Measurements from ENCODE around the gene HES6. TPM values are rescaled to one million over a fixed set of nuclear protein-coding genes. Genes with fewer than 3 reads are reported as not detected.

Gene HES6
- total and polyA plus RNA-seq, 2 experiments from 2014 or later, result 17.8 to 23.0 TPM

DNA sequence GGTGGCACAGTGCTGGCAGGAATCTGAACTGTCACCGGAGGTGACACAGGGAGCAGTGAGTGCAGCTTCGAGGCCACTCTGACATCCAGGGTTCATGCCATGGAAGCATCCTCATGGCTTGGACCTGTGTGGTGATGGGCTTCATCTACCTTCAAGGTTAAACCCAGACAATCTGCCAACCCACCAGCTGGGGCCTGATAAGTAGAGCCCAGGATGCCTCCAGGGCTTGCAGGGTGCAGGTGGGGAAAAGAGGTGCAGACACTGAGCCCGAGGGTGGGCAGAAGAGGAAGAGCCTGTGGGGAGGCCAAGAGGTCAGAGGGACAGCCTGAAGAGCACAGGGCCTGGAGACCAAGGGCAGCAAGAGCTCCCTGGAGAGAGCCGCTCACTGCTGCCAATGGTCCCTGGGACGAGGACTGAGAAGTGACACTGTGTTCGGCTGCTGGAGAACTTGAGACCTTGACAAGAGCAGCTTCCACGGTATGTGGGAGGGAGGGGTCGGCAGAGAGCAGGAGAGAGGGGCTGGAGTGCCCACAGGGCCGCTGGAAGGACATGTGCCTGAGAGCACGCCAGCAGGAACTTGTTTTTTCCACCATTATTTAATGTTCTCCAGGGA is 8.1 kb upstream of the HES6 start:
- Histone ChIP-seq H3K9me3 (ENCODE audit: low read depth) (no peaks in the 10 kb centered on the region), H3K9me2 (replicated peaks; ENCODE audit: insufficient read depth) (no peaks in the 10 kb centered on the region), H3K79me2 (no peaks in the 10 kb centered on the region), H3K27me3 (no peaks in the 10 kb centered on the region), H3K4me2 (no peak overlapping the region), H4K20me1 (ENCODE audit: insufficient read depth, poor library complexity, severe bottlenecking) (no peaks in the 10 kb centered on the region), H3K4me3 (no peak overlapping the region), H3K36me3 (replicated peaks; ENCODE audit: insufficient read depth, low read depth) (no peaks in the 10 kb centered on the region), H3K4me1 (ENCODE audit: insufficient read depth) (peaks cover 5% of the 10 kb centered on the region), H2AFZ (no peak overlapping the region), H3K27ac (no peak overlapping the region)
- no peak for DNase-seq (ENCODE audit: low spot score)
- 94% methylated on average over 10 of the region's 10 CpGs for WGBS (ENCODE audit: low lambda C conversion rate, missing lambda C conversion rate)
- TF ChIP-seq EZH2 (IDR thresholded peaks at IDR 0.05; ENCODE audit: borderline replicate concordance) (no peak), EZH2phosphoT487 (IDR thresholded peaks at IDR 0.05; ENCODE audit: low read depth, severe bottlenecking, unreplicated experiment) (no peak)
- TF ChIP-seq, protein P1, sequence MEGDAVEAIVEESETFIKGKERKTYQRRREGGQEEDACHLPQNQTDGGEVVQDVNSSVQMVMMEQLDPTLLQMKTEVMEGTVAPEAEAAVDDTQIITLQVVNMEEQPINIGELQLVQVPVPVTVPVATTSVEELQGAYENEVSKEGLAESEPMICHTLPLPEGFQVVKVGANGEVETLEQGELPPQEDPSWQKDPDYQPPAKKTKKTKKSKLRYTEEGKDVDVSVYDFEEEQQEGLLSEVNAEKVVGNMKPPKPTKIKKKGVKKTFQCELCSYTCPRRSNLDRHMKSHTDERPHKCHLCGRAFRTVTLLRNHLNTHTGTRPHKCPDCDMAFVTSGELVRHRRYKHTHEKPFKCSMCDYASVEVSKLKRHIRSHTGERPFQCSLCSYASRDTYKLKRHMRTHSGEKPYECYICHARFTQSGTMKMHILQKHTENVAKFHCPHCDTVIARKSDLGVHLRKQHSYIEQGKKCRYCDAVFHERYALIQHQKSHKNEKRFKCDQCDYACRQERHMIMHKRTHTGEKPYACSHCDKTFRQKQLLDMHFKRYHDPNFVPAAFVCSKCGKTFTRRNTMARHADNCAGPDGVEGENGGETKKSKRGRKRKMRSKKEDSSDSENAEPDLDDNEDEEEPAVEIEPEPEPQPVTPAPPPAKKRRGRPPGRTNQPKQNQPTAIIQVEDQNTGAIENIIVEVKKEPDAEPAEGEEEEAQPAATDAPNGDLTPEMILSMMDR (IDR thresholded peaks at IDR 0.05; ENCODE audit: poor library complexity), result no peak

- Histone ChIP-seq H3K4me2 (no peak overlapping the region), H3K9me3 (ENCODE audit: low read depth) (no peaks in the 10 kb centered on the region), H2AFZ (no peak overlapping the region), H3K4me3 (no peak overlapping the region), H3K27me3 (no peaks in the 10 kb centered on the region), H3K27ac (no peak overlapping the region), H3K36me3 (replicated peaks; ENCODE audit: insufficient read depth, low read depth) (no peaks in the 10 kb centered on the region), H3K4me1 (ENCODE audit: insufficient read depth) (peaks cover 13% of the 10 kb centered on the region), H3K9me2 (replicated peaks; ENCODE audit: insufficient read depth) (no peaks in the 10 kb centered on the region), H3K79me2 (no peaks in the 10 kb centered on the region), H4K20me1 (ENCODE audit: insufficient read depth, poor library complexity, severe bottlenecking) (no peaks in the 10 kb centered on the region)
- WGBS (ENCODE audit: low lambda C conversion rate, missing lambda C conversion rate), result 94% methylated on average over 13 of the region's 13 CpGs
- DNase-seq (ENCODE audit: low spot score), result no peak
- TF ChIP-seq EZH2 (IDR thresholded peaks at IDR 0.05; ENCODE audit: borderline replicate concordance) (no peak), EZH2phosphoT487 (IDR thresholded peaks at IDR 0.05; ENCODE audit: low read depth, severe bottlenecking, unreplicated experiment) (no peak)
- TF ChIP-seq, protein P1 (IDR thresholded peaks at IDR 0.05; ENCODE audit: poor library complexity), result no peak
Observed at GRCh38 chr2:238247002-238247822, 7.4 kb upstream of the HES6 start.

- no peaks in the 10 kb centered on the region for H4K20me1 ChIP-seq (ENCODE audit: insufficient read depth, poor library complexity, severe bottlenecking)
- DNase-seq (ENCODE audit: low spot score), result no peak
- no peaks in the 10 kb centered on the region for H3K9me3 ChIP-seq (ENCODE audit: low read depth)
- H3K36me3 ChIP-seq (replicated peaks; ENCODE audit: insufficient read depth, low read depth), result no peaks in the 10 kb centered on the region
- H3K27me3 ChIP-seq, result no peaks in the 10 kb centered on the region
- no peak overlapping the region for H3K4me2 ChIP-seq
- peaks cover 28% of the 10 kb centered on the region for H3K4me1 ChIP-seq (ENCODE audit: insufficient read depth)
- no peak overlapping the region for H2AFZ ChIP-seq
- WGBS (ENCODE audit: low lambda C conversion rate, missing lambda C conversion rate), result 94% methylated on average over 5 of the region's 5 CpGs
- TF ChIP-seq EZH2phosphoT487 (IDR thresholded peaks at IDR 0.05; ENCODE audit: low read depth, severe bottlenecking, unreplicated experiment) (no peak), EZH2 (IDR thresholded peaks at IDR 0.05; ENCODE audit: borderline replicate concordance) (no peak)
- TF ChIP-seq, protein P1 (IDR thresholded peaks at IDR 0.05; ENCODE audit: poor library complexity), result no peak
- H3K27ac ChIP-seq, result no peak overlapping the region
- no peaks in the 10 kb centered on the region for H3K79me2 ChIP-seq
- no peaks in the 10 kb centered on the region for H3K9me2 ChIP-seq (replicated peaks; ENCODE audit: insufficient read depth)
- no peak overlapping the region for H3K4me3 ChIP-seq
Observed at GRCh38 chr2:238244151-238244550, 4.3 kb upstream of the HES6 start.

All from hepatocyte (in vitro differentiated cells).